GM23338 (cell line): ENCODE results near the gene RAP1GAP2. TPM values are rescaled to one million over a fixed set of nuclear protein-coding genes. Genes with fewer than 3 reads are reported as not detected.
A peak's percentile ranks its signal among the peaks of the same experiment; 100 is the strongest.

ENCODE experiments used
- ATAC-seq: fragments of 200-7000 bp; cut with Tn5 transposase; 3 replicates; pipeline ENCODE4 v1.9.1; 2020
- DNase-seq: peaks from one replicate; pipeline ENCODE4 v3.0.0-alpha.2; 2015; ENCODE audit warnings: low spot score
- H2AFZ ChIP-seq: fragments of 200-600 bp; sonication (generic); 2 replicates; pipeline ENCODE4 v1.8.0; 2016; ENCODE audit warnings: antibody characterized with exemption, mild to moderate bottlenecking, moderate library complexity
- H3F3A ChIP-seq: fragments of 200-600 bp; sonication (generic); replicated peaks from 2 replicates; pipeline ENCODE4 v1.8.0; 2017; ENCODE audit warnings: antibody characterized with exemption, mixed run types, low read depth
- H3K27ac ChIP-seq: fragments of 200-600 bp; sonication (generic); 2 replicates; pipeline ENCODE4 v1.6.1; 2016; ENCODE audit warnings: low read depth
- H3K27me3 ChIP-seq: fragments of 200-600 bp; sonication (generic); 2 replicates; pipeline ENCODE4 v1.8.0; 2016; ENCODE audit warnings: mild to moderate bottlenecking, mixed run types, moderate library complexity; ENCODE audit not compliant: insufficient read depth
- H3K36me3 ChIP-seq: fragments of 200-600 bp; sonication (generic); 2 replicates; pipeline ENCODE4 v1.8.0; 2016; ENCODE audit warnings: mild to moderate bottlenecking; ENCODE audit not compliant: insufficient read depth
- H3K4me1 ChIP-seq: fragments of 200-600 bp; sonication (generic); 2 replicates; pipeline ENCODE4 v1.8.0; 2016; ENCODE audit warnings: mild to moderate bottlenecking, moderate library complexity; ENCODE audit not compliant: insufficient read depth
- H3K4me2 ChIP-seq: fragments of 200-600 bp; sonication (generic); 2 replicates; pipeline ENCODE4 v1.7.1; 2017; ENCODE audit warnings: mixed run types
- H3K4me3 ChIP-seq: fragments of 200-600 bp; sonication (generic); 2 replicates; pipeline ENCODE4 v1.6.1; 2016; ENCODE audit warnings: mixed run types
- H3K79me2 ChIP-seq: fragments of 200-600 bp; sonication (generic); replicated peaks from 2 replicates; pipeline ENCODE4 v1.8.0; 2017; ENCODE audit warnings: mild to moderate bottlenecking; ENCODE audit not compliant: insufficient read depth
- H3K9me2 ChIP-seq: fragments of 200-600 bp; sonication (generic); 2 replicates; pipeline ENCODE4 v1.8.0; 2017; ENCODE audit not compliant: insufficient read depth
- H4K20me1 ChIP-seq: fragments of 200-600 bp; sonication (generic); replicated peaks from 2 replicates; pipeline ENCODE4 v1.8.0; 2017; ENCODE audit warnings: mild to moderate bottlenecking; ENCODE audit not compliant: insufficient read depth
- H3K27ac Mint-ChIP-seq: 2 replicates; pipeline ENCODE4 v1.8.0; 2020; ENCODE audit warnings: inconsistent platforms, mild to moderate bottlenecking, moderate library complexity, mixed read lengths
- H3K27me3 Mint-ChIP-seq: 3 replicates; pipeline ENCODE4 v1.8.0; 2022; ENCODE audit warnings: low read depth, mild to moderate bottlenecking, moderate library complexity, mixed read lengths, inconsistent platforms; ENCODE audit not compliant: insufficient read depth, poor library complexity
- H3K36me3 Mint-ChIP-seq: 3 replicates; pipeline ENCODE4 v1.8.0; 2021; ENCODE audit warnings: low read depth, mild to moderate bottlenecking, inconsistent platforms, moderate library complexity, mixed read lengths
- H3K4me1 Mint-ChIP-seq: 3 replicates; pipeline ENCODE4 v1.8.0; 2020; ENCODE audit warnings: mild to moderate bottlenecking, inconsistent platforms, mixed read lengths
- H3K4me3 Mint-ChIP-seq: 3 replicates; pipeline ENCODE4 v1.8.0; 2021; ENCODE audit warnings: moderate library complexity, mild to moderate bottlenecking, inconsistent platforms, mixed read lengths
- H3K9me3 Mint-ChIP-seq: 3 replicates; pipeline ENCODE4 v1.8.0; 2020; ENCODE audit warnings: moderate library complexity, mild to moderate bottlenecking, inconsistent platforms, mixed read lengths
- CREB1 ChIP-seq: fragments of 250-450 bp; sonication (Bioruptor Pico); IDR thresholded peaks from 2 replicates; pipeline ENCODE4 v1.5.0; 2020; ENCODE audit warnings: low read depth, mild to moderate bottlenecking, moderate library complexity
- ETS1 ChIP-seq: IDR thresholded peaks from 2 replicates; pipeline ENCODE4 v1.6.1; 2016; ENCODE audit warnings: antibody characterized with exemption
- JUNB ChIP-seq: IDR thresholded peaks from one replicate; pipeline ENCODE4 v1.6.1; 2016; ENCODE audit warnings: antibody characterized with exemption; ENCODE audit not compliant: unreplicated experiment
- NANOG ChIP-seq: IDR thresholded peaks from 2 replicates; pipeline ENCODE4 v1.6.1; 2016; ENCODE audit warnings: antibody characterized with exemption, borderline replicate concordance
- POLR2AphosphoS5 ChIP-seq: IDR thresholded peaks from 2 replicates; pipeline ENCODE4 v1.6.1; 2016; ENCODE audit warnings: antibody characterized with exemption, low read depth
- REST ChIP-seq: IDR thresholded peaks from one replicate; pipeline ENCODE4 v1.6.1; 2018; ENCODE audit warnings: antibody characterized with exemption; ENCODE audit not compliant: unreplicated experiment
- STAT1 ChIP-seq: IDR thresholded peaks from one replicate; pipeline ENCODE4 v1.6.1; 2016; ENCODE audit warnings: antibody characterized with exemption; ENCODE audit not compliant: unreplicated experiment
- ZNF331 ChIP-seq: fragments of 250-450 bp; sonication (Bioruptor Pico); IDR thresholded peaks from 2 replicates; pipeline ENCODE4 v1.5.0; 2020; ENCODE audit warnings: low read depth, mild to moderate bottlenecking, moderate library complexity
- ZNF462 ChIP-seq: fragments of 250-450 bp; sonication (Bioruptor Pico); IDR thresholded peaks from 2 replicates; pipeline ENCODE4 v1.5.0; 2020; ENCODE audit warnings: mild to moderate bottlenecking, moderate library complexity
- polyA plus RNA-seq: library from polyadenylated mRNA; unstranded; fragments of >200 nt; fragmentation: Nextera tagmentation; extraction: Ambion mirVana; gene quantifications from 2 replicates; pipeline ENCODE4 v1.2.1, GENCODE V29; 2016
- total RNA-seq: library from RNA; depleted of rRNA; stranded (reverse); fragments of >200 nt; shearing (Covaris generic); gene quantifications from 2 replicates; pipeline ENCODE4 v1.2.3, GENCODE V29; 2014

The RAP1GAP2 gene
- total and polyA plus RNA-seq, 2 experiments from 2014 or later = 17.8 to 46.1 TPM

- TF ChIP-seq CREB1 (no peak), JUNB (no peak), REST (no peak)
These were observed 154.6 kb downstream of the RAP1GAP2 start (continued) for GRCh38 chr17:2950846-2951245.

GRCh38 chr17:2952174-2952845 lies 156.1 kb downstream of the RAP1GAP2 start:
- Histone ChIP-seq H3K4me1 (peaks cover 8% of the 10 kb centered on the region; the same call in 1 of the 2 replicates), H3K4me3 (no peak overlapping the region), H3K36me3 (no peaks in the 10 kb centered on the region), H3K9me2 (no peaks in the 10 kb centered on the region), H3K4me2 (no peak overlapping the region), H3K79me2 (peaks cover 65% of the 10 kb centered on the region), H2AFZ (no peak overlapping the region), H4K20me1 (peaks cover 11% of the 10 kb centered on the region; the same call in 1 of the 2 replicates), H3K27ac (0 out of 2 replicates have a peak overlapping the region, but pooled peaks have one; percentile 72), H3K27me3 (no peaks in the 10 kb centered on the region), H3F3A (no peaks in the 10 kb centered on the region)
- no peak for DNase-seq
- no peak overlapping the region for H3K4me3 Mint-ChIP-seq
- ATAC-seq = no peak
- H3K27ac Mint-ChIP-seq = no peak overlapping the region; the same call in 1 of the 2 replicates
- no peaks in the 10 kb centered on the region for H3K27me3 Mint-ChIP-seq
- TF ChIP-seq POLR2AphosphoS5 (no peak), STAT1 (no peak), ETS1 (no peak), ZNF462 (CRISPR knock-in tag) (no peak), ZNF331 (CRISPR knock-in tag) (no peak), NANOG (no peak)
- H3K9me3 Mint-ChIP-seq = no peaks in the 10 kb centered on the region
- H3K36me3 Mint-ChIP-seq = no peaks in the 10 kb centered on the region
- peaks cover 21% of the 10 kb centered on the region for H3K4me1 Mint-ChIP-seq
